Measurements from ENCODE around the gene TBC1D7.

DNA sequence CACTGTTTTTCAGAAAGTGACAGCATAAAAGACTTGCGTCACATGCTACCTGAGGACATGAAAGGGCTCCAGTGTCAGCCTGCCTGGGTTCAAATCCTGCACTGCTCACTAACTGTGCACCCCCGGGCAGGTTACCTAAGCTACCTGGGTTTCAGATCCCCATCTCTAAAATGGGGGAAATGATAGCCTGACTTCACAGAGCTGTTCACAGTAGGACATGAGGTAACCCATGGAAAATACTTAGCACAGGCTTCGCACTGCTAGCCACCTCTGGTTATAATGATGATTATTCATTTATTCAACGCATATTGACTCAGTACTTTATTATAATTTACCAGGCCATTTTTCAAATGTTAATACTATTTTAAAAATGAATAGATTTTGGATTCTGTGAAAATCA is 23.0 kb downstream of the TBC1D7 start:
- TF ChIP-seq, protein P1, sequence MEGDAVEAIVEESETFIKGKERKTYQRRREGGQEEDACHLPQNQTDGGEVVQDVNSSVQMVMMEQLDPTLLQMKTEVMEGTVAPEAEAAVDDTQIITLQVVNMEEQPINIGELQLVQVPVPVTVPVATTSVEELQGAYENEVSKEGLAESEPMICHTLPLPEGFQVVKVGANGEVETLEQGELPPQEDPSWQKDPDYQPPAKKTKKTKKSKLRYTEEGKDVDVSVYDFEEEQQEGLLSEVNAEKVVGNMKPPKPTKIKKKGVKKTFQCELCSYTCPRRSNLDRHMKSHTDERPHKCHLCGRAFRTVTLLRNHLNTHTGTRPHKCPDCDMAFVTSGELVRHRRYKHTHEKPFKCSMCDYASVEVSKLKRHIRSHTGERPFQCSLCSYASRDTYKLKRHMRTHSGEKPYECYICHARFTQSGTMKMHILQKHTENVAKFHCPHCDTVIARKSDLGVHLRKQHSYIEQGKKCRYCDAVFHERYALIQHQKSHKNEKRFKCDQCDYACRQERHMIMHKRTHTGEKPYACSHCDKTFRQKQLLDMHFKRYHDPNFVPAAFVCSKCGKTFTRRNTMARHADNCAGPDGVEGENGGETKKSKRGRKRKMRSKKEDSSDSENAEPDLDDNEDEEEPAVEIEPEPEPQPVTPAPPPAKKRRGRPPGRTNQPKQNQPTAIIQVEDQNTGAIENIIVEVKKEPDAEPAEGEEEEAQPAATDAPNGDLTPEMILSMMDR (IDR thresholded peaks at IDR 0.05; ENCODE audit: low read depth, low read length, poor library complexity, severe bottlenecking), result no peak
- no peak for TF ChIP-seq EZH2phosphoT487 (IDR thresholded peaks at IDR 0.05; ENCODE audit: borderline replicate concordance, low read length)

All from DOHH2 (cell line).